GM18907 (cell line): ENCODE measurements around the gene TMEM215.
"Not testable (repeated sequence)": the region's sequence is repeated elsewhere in the genome, so short reads cannot be mapped to it uniquely, and the experiment has no call there.

Experiments used
- ATAC-seq: cut with Tn5 transposase; IDR thresholded peaks from one replicate; pipeline ENCODE4 v1.9.1; 2021; ENCODE audit warnings: mild to moderate bottlenecking, moderate library complexity; ENCODE audit not compliant: unreplicated experiment

TMEM215 gene

DNA sequence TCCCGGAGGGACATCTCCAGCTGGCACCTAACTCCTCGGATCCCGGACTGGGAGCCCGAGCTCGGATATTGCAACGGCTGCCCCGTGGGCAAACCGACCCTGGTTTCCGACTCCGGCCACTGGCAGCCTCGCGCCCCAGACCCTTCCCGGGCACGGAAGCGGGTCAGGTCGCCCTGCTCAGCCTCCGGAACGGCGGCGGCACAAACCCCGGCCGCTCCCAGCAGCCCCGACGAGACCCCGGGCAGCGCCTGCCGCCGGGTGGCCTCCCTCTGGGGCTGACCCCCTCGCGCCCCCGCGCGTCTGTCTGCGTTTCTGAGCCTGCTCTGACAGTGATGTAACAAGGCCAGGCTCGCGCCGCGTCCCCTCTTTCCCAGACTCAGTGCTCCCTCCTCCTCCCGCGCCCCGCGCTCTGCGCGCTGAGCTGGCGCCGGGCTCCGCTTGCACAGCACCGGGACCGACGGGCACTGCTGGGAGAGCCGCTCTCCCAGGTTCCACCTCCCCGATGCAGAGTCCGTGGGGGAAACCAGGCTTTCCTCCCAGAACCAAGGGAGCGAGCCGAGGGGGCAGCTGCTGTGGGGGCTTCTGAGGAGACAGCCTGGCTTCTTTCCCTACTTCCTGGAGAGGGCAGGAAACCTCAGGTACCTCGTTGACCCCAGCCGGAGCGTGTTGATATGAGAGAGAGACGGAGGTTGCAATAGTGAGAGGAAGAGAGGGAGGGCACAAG is at the start of gene TMEM215:
TSS of gene TMEM215 (plus strand) at position 373 of the 724 bp plus-strand sequence. CDS start 644 bp downstream, outside the sequence.
- no peak for ATAC-seq

DNA sequence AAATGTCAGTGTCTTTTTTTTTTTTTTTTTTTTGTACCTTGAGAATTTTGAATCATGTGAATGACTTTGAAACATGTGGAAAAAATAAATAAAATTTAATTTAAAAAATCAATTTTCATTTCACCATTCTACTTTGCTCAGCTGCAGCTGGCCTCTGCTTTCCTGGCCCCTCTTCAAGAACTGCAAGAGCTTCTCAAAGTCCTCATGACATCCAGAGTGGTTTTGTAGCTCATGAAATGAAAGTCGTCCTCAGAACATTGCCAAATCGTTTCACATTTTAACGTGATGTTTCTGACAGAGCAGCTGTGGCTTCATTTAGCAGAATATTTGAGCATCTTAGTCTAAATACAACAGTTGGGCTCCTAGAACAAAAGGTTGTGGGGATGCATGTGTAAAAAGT is 47.9 kb upstream of the TMEM215 start:
- ATAC-seq, result no peak

- ATAC-seq, result no peak
Observed at GRCh38 chr9:32737378-32737777, 46.0 kb upstream of the TMEM215 start.

- no peak for ATAC-seq
Observed at GRCh38 chr9:32738501-32739172, 44.7 kb upstream of the TMEM215 start.

- no peak for ATAC-seq
Observed at GRCh38 chr9:32741706-32742105, 41.6 kb upstream of the TMEM215 start.

DNA sequence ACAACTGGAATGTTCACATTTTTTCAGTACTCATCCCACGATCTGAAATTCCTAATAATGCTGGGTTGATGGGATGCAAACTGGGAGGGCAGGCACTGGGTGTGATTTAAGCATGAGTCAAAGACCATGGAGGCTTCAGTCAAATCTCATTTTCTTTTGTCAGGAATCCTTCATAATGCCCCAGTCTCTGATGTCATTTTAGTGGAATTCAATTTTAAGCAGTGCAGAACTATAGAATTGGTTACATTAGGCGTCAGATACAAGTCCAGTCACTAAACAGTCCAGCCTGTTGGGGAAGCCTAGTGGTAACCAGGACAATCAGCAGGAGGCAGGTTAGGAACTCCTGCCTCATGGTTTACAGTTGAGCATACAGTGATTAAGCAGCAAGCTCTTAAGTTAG is 41.0 kb upstream of the TMEM215 start:
- no peak for ATAC-seq

DNA sequence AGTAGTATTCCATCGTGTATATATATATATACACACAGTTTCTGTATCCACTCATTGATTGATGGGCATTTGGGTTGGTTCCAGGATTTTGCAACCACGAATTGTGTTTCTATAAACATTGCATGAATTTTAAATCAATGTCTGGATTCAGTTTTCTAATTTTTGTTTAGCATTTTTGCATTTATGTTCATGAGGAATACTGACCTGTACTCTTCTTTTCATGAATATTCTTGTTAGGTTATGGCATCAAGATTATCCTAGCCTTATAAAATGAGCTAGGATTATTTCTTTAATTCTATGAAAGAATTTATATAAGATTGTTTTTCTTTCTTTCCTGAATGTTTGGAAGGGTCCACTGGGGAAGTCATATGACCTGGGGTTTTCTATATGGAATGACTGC is 35.3 kb upstream of the TMEM215 start:
- ATAC-seq, result no peak

DNA sequence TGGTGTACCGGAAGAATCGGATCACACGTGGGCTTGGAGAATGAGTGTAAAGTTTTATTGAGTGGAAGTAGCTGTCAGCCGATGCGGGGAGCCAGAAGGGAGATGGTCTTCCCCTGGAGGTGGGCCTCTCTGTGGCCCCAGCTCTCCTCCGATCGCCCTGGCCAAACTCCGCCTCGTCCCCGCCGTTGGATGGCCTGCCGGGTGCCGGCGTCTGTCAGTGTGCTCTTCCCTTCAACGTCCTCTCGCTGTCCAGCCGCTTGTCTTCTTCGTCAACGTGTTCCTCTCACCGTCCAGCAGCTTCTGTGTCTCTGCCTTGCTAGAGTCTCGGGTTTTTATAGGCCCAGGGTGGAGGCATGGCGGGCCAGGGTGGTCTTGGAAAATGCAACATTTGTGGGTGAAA is 27.6 kb upstream of the TMEM215 start:
- no peak for ATAC-seq

DNA sequence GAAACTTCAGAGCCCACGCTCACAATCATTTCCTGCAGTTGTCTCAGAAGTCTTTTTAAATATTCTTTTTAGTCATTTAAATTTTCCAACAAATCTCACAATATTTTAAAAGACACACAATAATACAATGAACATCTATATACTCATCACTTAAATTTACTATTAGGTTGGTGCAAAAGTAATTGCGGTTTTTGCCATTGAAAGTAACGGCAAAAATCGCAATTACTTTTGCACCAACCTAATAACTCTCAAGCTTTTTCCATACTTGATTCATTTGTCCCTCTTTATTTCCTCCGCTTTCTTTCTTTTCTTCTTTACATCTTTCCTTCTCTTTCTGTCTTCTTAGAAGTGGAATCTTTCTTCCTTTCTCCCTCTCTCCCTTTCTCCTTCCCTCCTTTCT is 19.2 kb upstream of the TMEM215 start:
- no peak for ATAC-seq

- no peak for ATAC-seq
Observed at GRCh38 chr9:32775283-32775682, 8.1 kb upstream of the TMEM215 start.

DNA sequence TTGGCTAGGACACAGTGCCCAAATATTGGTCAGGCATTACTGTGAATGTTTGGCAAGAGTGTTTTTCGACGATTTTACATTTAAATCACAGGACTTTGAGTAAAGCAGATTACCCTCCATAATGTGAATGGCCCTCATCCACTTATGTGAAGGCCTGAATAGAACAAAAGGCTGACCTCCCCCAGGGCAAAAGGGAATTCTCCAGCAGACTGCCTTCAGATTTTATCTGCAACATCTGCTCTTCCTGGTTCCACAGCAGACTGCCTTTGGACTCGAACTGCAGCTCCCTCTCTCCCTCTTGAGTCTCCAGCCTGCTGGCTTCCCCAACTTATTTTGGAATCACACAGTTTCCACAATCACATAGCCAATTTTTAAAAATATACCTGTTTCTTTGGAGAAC is 7.1 kb upstream of the TMEM215 start:
- no peak for ATAC-seq

DNA sequence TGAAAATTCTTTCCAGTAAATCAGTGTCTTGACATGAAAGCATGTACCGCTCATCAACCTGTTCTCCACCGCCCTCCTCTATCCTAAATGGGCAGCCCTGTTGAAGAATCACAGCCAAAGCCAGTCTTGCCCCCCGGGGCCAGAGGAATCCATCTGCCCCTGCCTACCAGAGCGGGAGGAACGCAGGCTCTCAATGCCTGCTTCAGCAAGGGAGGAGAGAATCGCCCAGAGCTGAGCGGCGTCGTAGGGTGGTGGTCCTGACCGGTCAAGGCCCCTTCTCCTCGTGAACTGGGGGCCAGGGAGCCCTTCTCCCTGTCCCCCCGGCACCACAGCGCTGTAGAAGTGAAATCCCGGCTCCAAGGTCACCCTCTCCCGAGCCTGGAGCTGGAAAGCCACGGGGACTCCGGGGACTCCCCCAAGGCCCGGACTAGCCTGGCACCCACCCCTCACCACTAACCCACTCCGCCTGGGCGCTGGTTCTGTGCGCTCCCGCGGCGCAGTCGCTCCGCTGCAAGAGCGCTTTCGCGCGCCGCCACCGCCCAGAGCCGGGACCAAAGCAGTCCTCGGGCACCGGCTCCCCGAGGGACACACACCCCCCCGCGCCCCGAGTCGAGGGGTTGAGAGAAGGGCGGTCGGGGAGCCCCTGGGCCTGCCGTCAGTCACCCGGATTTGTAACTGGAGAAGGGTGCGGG is 718 bp upstream of the TMEM215 start:
- no peak for ATAC-seq

DNA sequence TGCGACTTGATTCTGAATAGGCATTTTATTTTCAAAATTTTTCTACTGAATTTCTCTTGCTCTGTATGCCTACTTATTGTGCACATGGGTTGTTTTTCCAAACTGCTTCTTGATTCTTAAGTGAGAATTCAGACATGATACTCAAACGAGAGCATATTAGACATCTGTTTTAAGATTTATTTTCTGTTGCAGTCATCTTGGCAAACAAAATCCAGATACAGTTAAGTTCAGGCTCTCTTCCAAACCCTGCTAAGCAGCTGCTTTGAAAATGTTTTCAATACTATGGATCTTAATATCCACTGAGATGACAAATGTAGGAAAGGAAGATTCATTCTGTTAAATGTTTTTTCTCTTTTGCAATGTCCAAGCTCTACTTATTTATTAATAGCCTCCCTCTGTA is 4.5 kb downstream of the TMEM215 start:
- no peak for ATAC-seq

DNA sequence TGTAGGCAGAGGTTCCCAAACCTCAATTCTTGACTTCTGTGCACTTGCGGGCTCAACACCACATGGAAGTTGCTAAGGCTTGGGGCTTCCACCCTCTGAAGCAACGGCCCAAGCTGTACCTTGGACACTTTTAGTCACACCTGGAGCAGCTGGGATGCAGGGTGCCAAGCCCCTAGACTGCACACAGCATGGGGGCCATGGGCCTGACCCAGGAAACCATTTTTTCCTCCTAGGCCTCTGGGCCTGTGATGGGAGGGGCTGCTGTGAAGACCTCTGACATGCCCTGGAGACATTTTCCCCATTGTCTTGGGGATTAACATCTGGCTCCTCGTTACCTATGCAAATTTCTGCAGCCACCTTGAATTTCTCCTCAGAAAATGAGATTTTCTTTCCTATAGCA is 12.7 kb downstream of the TMEM215 start:
- ATAC-seq, result not testable (repeated sequence)

DNA sequence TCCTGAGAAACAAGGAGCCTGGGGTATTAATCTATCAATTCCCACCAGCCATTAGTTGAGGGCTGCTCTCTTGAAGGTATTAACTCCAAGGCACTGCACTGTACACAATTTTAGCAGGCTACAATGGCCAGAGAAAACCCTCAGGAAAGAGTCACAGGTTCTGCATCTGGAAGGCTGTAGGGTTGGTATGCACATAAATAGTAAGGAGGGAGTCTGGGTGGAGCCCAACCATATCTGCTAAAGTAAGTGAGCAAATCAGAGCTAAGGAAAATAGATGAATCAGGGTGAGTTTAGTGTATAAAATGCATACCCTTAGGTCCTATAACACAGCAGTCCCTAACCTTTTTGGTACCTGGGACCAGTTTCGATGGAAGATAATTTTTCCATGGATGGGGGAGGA is 18.2 kb downstream of the TMEM215 start:
- no peak for ATAC-seq

- ATAC-seq, result no peak
Observed at GRCh38 chr9:32807217-32807616, 23.9 kb downstream of the TMEM215 start.

DNA sequence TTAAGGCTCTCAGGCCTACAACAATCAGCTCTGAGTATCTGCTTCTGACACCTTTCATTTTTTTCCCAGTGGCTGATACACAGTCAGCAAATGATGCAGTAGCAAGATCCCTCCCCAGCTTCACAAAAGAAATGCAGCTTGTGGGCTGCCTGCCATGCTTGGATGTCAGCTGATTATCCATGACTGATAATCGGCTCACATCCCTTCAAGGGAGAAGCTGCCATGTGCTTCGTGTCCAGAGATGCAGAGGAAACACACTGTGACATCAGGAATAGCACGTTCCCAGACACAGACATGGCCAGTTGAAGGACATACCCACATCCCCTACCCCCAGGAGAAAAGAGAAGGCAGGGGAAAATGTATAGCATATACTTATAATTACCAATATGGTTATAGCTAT is 27.9 kb downstream of the TMEM215 start:
- no peak for ATAC-seq

GRCh38 chr9:32820322-32820721 is 37.0 kb downstream of the TMEM215 start:
- no peak for ATAC-seq

DNA sequence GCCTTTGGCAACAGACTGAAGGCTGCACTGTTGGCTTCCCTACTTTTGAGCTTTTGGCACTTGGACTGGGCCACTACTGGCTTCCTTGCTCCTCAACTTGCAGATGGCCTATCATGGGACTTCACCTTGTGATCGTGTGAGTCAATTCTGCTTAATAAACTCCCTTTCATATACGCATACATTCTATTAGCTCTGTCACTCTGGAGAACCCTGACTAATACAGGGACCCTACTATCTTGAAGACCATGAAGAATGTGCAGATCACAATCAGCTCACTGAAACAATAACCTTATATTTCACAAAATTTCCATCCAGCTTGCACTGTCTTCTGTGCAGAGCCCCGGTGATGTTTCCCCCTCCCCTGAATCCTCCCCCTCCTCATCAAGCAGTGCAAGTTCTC is 39.8 kb downstream of the TMEM215 start:
- no peak for ATAC-seq

DNA sequence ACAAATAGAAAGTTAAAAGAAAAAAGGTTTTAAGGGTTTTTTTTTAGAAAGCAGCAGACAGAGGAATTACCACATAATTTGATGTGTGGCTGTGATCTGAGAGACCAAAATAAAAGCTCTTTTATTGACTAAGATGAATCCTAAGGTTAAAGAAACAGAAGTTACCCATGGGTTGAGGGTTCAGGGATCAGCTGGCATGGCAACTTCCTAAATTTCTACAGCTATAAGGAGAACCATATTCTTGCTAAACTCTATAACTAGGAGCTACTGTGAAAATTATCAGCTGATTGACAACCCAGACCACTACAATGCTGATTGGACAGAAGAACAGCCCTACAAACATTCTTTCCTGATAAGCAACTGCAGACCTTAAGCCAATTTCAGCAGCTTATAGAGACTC is 40.2 kb downstream of the TMEM215 start:
- no peak for ATAC-seq

GRCh38 chr9:32825203-32825602 is 41.9 kb downstream of the TMEM215 start:
- ATAC-seq, result no peak

DNA sequence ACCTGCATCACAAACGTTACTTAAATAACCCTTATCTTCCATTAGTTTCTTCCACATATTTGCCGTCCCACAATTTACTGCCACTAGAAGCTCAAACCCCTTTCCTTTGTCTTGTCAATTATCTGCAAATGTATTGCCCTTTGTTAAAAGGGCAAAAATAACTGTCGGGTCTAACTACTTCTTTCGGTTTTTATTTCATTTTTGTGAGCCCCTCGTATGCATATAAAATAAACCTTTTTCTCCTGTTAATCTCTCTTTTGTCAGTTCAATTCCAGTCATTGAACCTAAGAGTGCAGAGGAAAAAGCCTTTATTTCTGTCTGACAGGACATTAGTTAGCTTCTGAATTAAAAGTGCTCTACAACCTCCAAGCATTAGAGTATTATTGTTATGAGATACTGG is 45.5 kb downstream of the TMEM215 start:
- no peak for ATAC-seq
